Breast epithelium (tissue), 3 donors: Measurements from ENCODE around the gene AKAP8L.

Experiments used
- POLR2A ChIP-seq: fragments of 450-650 bp; IDR thresholded peaks from one replicate; pipeline ENCODE4 v1.6.1; 2016; ENCODE audit warnings: antibody characterized with exemption, mild to moderate bottlenecking, moderate library complexity
- POLR2AphosphoS5 ChIP-seq, 3 donors: sonication (generic); formaldehyde crosslinking; IDR thresholded peaks; one replicate each; pipeline ENCODE4 v1.6.1; 2017; ENCODE audit warnings: antibody characterized with exemption in 3 of 3
- TF ChIP-seq, protein P1 (sequence below), 3 donors: fragments of 450-650 bp; IDR thresholded peaks; one replicate each; pipeline ENCODE4 v1.5.1; 2016 to 2017; ENCODE audit warnings: antibody characterized with exemption in 3 of 3, mild to moderate bottlenecking in 3 of 3, moderate library complexity in 3 of 3

DNA sequence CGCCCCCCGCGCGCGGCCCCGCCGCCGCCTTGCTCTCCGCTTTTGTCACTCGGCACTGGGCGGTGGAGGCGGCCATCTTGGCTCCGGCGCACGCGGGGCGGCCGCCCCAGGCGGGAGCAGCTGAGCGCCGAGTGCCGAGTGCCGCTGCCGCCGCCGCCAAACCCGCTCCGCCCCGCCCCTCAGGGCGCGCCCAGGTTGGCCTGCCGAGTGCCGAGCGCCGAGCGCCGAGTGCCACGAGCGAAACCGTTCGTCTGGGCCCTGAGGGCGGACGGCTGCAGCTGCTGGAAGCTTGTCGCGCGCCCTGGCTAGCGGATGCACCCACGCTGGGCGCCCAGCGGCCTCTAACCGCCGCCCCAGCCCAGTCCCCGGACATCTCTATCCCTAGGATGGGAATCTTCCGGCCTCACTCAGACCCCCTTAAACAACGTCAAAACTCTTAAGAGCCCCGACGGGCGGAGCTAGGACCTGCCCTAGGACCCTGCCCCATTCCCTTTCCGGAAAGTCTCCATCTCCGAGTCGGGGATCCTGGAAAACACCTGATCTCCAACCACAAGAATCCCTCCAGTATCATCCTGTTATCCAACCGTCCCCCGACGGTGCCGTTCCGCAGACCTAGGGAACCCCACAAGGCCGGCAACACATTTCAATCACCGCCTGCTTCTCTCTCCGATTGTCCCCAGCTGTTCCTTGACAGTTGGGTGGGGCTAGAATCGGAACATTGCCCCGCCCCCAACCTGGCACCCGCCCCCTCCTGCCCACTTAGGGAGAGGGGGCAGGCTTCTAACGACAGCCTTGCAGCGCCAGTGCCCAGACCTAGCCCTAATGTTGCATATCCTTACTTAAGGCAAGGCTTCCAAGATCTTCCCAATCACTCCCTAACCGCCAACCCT lies 14.1 kb upstream of the AKAP8L start:
- TF ChIP-seq, protein P1, sequence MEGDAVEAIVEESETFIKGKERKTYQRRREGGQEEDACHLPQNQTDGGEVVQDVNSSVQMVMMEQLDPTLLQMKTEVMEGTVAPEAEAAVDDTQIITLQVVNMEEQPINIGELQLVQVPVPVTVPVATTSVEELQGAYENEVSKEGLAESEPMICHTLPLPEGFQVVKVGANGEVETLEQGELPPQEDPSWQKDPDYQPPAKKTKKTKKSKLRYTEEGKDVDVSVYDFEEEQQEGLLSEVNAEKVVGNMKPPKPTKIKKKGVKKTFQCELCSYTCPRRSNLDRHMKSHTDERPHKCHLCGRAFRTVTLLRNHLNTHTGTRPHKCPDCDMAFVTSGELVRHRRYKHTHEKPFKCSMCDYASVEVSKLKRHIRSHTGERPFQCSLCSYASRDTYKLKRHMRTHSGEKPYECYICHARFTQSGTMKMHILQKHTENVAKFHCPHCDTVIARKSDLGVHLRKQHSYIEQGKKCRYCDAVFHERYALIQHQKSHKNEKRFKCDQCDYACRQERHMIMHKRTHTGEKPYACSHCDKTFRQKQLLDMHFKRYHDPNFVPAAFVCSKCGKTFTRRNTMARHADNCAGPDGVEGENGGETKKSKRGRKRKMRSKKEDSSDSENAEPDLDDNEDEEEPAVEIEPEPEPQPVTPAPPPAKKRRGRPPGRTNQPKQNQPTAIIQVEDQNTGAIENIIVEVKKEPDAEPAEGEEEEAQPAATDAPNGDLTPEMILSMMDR (IDR thresholded peaks at IDR 0.05): no peak
- TF ChIP-seq POLR2A: no peak
- peak in 2 of 3 donors; percentile 37 to 40 for TF ChIP-seq POLR2AphosphoS5 (IDR thresholded peaks at IDR 0.05)
